Progenitor cell of endocrine pancreas (in vitro differentiated cells): ENCODE measurements around the gene STEAP2. TPM values are rescaled to one million over a fixed set of nuclear protein-coding genes. Genes with fewer than 3 reads are reported as not detected.

Experiments used
- DNase-seq: peaks from one replicate; pipeline ENCODE4 v3.0.0; 2021; ENCODE audit warnings: low spot score; ENCODE audit not compliant: unreplicated experiment
- H3K27ac Mint-ChIP-seq: 2 replicates; pipeline ENCODE4 v1.8.0; 2021; ENCODE audit warnings: mild to moderate bottlenecking, moderate library complexity, mixed read lengths
- H3K27me3 Mint-ChIP-seq: 2 replicates; pipeline ENCODE4 v1.8.0; 2021; ENCODE audit warnings: mixed read lengths
- H3K36me3 Mint-ChIP-seq: 2 replicates; pipeline ENCODE4 v1.8.0; 2022; ENCODE audit warnings: mixed read lengths; ENCODE audit not compliant: insufficient read depth
- H3K4me1 Mint-ChIP-seq: 2 replicates; pipeline ENCODE4 v1.8.0; 2021; ENCODE audit warnings: low read depth, mixed read lengths
- H3K4me3 Mint-ChIP-seq: 2 replicates; pipeline ENCODE4 v1.8.0; 2021; ENCODE audit warnings: low read depth, mild to moderate bottlenecking, moderate library complexity, mixed read lengths
- H3K9me3 Mint-ChIP-seq: 2 replicates; pipeline ENCODE4 v1.8.0; 2021; ENCODE audit warnings: low read depth, mixed read lengths
- total RNA-seq: library from RNA; stranded (reverse); gene quantifications from 2 replicates; pipeline ENCODE4 v1.2.1, GENCODE V29; 2021
- TF ChIP-seq, protein P1 (sequence below): fragments of 200-600 bp; sonication (generic); IDR thresholded peaks from one replicate; pipeline ENCODE4 v1.5.0; 2021; ENCODE audit warnings: antibody characterized with exemption, mild to moderate bottlenecking; ENCODE audit not compliant: unreplicated experiment

STEAP2 gene
- total RNA-seq, 1 donor from 2014 or later: 5.3 TPM

DNA sequence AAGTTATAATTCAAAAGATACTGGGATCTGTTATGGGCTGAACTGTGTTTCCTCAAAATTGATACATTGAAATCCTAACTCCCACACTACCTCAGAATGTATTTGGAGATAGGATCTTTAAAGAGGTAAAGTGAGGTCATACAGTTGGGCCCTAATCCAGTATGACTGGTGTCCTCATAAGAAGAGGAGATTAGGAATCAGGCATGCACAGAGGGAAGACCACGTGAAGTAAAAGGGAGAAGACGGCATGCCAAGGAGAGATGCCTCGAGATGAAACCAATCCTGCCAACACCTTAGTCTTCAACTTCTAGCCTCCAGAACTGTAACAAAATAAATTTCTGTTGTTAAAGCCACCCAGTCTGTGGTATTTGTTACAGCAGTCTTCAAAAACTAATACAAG, 27.5 kb downstream of the STEAP2 start:
- no peak overlapping the region for H3K27ac Mint-ChIP-seq
- no peaks in the 10 kb centered on the region for H3K4me1 Mint-ChIP-seq
- no peaks in the 10 kb centered on the region for H3K9me3 Mint-ChIP-seq
- no peak overlapping the region for H3K4me3 Mint-ChIP-seq
- TF ChIP-seq, protein P1, sequence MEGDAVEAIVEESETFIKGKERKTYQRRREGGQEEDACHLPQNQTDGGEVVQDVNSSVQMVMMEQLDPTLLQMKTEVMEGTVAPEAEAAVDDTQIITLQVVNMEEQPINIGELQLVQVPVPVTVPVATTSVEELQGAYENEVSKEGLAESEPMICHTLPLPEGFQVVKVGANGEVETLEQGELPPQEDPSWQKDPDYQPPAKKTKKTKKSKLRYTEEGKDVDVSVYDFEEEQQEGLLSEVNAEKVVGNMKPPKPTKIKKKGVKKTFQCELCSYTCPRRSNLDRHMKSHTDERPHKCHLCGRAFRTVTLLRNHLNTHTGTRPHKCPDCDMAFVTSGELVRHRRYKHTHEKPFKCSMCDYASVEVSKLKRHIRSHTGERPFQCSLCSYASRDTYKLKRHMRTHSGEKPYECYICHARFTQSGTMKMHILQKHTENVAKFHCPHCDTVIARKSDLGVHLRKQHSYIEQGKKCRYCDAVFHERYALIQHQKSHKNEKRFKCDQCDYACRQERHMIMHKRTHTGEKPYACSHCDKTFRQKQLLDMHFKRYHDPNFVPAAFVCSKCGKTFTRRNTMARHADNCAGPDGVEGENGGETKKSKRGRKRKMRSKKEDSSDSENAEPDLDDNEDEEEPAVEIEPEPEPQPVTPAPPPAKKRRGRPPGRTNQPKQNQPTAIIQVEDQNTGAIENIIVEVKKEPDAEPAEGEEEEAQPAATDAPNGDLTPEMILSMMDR: no peak
- H3K27me3 Mint-ChIP-seq: peaks cover 7% of the 10 kb centered on the region
- no peaks in the 10 kb centered on the region for H3K36me3 Mint-ChIP-seq
- DNase-seq: no peak

DNA sequence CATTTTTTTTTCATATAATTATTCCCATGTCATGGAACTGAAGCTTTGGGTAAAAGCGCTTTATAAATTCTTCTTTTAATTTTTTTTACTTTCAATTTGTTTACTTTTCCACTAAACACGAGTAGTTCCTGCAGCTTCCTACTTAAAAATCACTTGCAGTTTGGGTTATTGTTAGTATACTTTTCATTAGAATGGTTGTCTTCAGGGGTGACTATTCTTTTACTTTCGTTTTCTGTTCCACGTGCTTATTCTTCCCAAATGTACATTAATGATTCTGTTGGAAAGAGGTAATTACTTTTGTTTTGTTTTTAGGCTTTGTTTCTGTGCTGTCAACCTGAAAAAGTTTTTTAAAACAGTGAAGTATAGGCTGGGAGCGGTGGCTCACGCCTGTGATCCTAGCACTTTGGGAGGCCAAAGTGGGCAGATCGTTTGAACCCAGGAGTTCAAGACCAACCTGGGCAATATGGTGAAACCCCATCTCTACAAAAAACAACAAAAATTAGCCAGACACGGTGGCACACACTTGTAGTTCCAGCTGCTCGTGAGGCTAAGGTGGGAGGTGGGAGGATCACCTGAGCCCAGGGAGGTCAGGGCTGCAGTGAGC, 28.2 kb downstream of the STEAP2 start:
- TF ChIP-seq, protein P1: no peak
- Mint-ChIP-seq H3K27me3 (peaks cover 9% of the 10 kb centered on the region), H3K36me3 (no peaks in the 10 kb centered on the region), H3K27ac (no peak overlapping the region), H3K9me3 (no peaks in the 10 kb centered on the region), H3K4me3 (no peak overlapping the region), H3K4me1 (peaks cover 3% of the 10 kb centered on the region)
- no peak for DNase-seq

DNA sequence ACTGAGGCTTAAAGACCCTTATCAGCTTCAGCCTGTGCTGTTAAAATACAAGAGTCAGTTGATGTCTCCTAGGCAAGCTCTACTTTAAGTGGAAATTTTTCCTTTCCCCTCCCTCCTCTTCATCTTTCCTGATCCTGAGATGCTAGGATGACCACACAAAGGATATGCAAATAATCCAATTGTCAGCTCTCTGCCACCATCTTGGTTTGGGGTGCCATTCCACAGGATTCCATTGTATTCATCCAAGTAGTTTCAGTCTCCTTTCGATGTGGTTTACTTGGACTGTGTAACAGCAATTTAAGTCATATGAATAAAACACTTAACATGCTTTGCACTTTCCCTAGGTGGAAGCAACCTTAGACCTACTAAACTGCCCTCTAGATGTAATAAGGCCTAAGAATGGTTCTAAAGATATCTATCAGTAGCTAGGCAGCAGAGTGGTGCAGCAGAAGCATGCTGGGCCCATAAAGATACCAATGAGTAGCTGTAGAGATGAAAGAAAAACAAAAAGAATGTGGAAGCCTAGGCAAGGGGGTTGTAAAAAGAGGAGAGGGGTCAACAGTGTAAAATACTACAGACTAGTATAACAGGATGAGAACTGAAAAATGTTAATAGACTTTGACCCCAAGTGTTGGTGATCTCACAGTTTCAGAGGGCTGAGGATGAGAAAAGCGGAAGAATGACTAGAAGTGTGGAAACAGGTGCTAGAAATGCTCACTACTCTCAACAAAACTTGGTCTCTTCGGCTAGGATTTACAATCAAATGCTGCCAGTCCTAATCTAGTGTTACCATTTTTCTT, 31.0 kb downstream of the STEAP2 start:
- H3K27me3 Mint-ChIP-seq: peaks cover 9% of the 10 kb centered on the region
- peaks cover 18% of the 10 kb centered on the region for H3K4me1 Mint-ChIP-seq
- no peak for DNase-seq
- H3K4me3 Mint-ChIP-seq: no peak overlapping the region
- no peaks in the 10 kb centered on the region for H3K9me3 Mint-ChIP-seq
- TF ChIP-seq, protein P1: no peak
- no peaks in the 10 kb centered on the region for H3K36me3 Mint-ChIP-seq
- H3K27ac Mint-ChIP-seq: no peak overlapping the region

DNA sequence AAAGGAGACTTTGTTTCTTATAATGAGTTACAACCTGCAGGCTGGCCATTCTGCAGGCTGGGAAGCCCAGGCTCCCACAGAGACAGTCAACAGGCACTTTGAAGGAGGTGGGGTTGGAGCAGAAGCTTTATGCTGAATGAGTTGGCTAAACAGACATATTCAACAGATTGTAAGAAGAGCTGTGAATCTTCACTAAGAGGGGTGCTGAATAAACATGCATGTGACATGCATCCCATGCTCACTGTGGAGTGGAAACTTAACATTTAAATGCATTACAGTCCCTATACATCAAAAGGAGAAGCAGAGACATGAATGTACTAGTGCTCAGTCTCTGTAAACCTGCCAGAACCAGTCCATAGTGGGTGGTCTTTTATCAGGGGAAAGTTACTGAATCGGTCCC, 32.0 kb downstream of the STEAP2 start:
- Mint-ChIP-seq H3K4me3 (peak overlapping the region; percentile 86), H3K9me3 (no peaks in the 10 kb centered on the region), H3K4me1 (peaks cover 18% of the 10 kb centered on the region), H3K36me3 (no peaks in the 10 kb centered on the region), H3K27me3 (peaks cover 9% of the 10 kb centered on the region), H3K27ac (no peak overlapping the region)
- no peak for DNase-seq
- TF ChIP-seq, protein P1: no peak

DNA sequence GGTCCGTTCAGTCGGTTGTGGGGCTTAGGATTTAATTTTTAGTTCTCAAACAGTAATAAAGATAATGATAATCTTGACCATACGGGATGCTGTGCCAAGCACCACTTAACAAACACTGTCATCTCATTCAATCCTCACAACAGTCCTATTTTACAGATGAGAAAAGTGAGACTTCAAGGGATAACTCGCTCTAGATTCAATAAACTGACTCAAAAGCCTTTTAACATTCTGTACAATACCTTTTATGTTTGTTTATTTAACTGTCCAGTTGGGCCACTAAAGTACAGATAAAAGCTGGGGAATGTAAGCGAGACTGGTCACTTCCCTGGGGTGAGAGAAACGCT, 33.0 kb downstream of the STEAP2 start:
- no peaks in the 10 kb centered on the region for H3K36me3 Mint-ChIP-seq
- no peak for DNase-seq
- H3K4me3 Mint-ChIP-seq: peak overlapping the region; percentile 86
- H3K9me3 Mint-ChIP-seq: no peaks in the 10 kb centered on the region
- peak overlapping the region; percentile 85 for H3K27ac Mint-ChIP-seq
- H3K27me3 Mint-ChIP-seq: peaks cover 9% of the 10 kb centered on the region
- H3K4me1 Mint-ChIP-seq: peaks cover 18% of the 10 kb centered on the region
- TF ChIP-seq, protein P1: no peak
